ENCODE data around the gene TLCD1.

GRCh38 chr17:28744972-28745785 lies 19.1 kb upstream of the TLCD1 start:
- TF ChIP-seq, protein P1, sequence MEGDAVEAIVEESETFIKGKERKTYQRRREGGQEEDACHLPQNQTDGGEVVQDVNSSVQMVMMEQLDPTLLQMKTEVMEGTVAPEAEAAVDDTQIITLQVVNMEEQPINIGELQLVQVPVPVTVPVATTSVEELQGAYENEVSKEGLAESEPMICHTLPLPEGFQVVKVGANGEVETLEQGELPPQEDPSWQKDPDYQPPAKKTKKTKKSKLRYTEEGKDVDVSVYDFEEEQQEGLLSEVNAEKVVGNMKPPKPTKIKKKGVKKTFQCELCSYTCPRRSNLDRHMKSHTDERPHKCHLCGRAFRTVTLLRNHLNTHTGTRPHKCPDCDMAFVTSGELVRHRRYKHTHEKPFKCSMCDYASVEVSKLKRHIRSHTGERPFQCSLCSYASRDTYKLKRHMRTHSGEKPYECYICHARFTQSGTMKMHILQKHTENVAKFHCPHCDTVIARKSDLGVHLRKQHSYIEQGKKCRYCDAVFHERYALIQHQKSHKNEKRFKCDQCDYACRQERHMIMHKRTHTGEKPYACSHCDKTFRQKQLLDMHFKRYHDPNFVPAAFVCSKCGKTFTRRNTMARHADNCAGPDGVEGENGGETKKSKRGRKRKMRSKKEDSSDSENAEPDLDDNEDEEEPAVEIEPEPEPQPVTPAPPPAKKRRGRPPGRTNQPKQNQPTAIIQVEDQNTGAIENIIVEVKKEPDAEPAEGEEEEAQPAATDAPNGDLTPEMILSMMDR (conservative IDR thresholded peaks at IDR 0.05) = no peak
- no peak for TF ChIP-seq EZH2 (IDR thresholded peaks at IDR 0.05; ENCODE audit: low read depth)

Measured in PC-9 (cell line).